GM12891 (cell line): Measurements from ENCODE around the gene INTS6.

Experiments
- POLR2A ChIP-seq: IDR thresholded peaks from 2 replicates; pipeline ENCODE4 v1.6.1; 2011; ENCODE audit warnings: low read depth, low read length, control low read depth
- POLR2AphosphoS5 ChIP-seq: IDR thresholded peaks from 2 replicates; pipeline ENCODE4 v1.6.1; 2011; ENCODE audit warnings: low read depth, low read length, control low read depth
- POU2F2 ChIP-seq: IDR thresholded peaks from 2 replicates; pipeline ENCODE4 v1.6.1; 2011; ENCODE audit warnings: low read depth, mild to moderate bottlenecking, control low read depth, low read length, moderate library complexity

GRCh38 chr13:51495316-51495715 lies 42.5 kb upstream of the INTS6 start:
- TF ChIP-seq POLR2A (no peak), POLR2AphosphoS5 (no peak), POU2F2 (no peak)
